GM12878 (cell line): ENCODE data around the gene SERINC1. TPM values are rescaled to one million over a fixed set of nuclear protein-coding genes. Genes with fewer than 3 reads are reported as not detected.

Source experiments
- ATAC-seq: fragments of 200-7000 bp; cut with Tn5 transposase; 3 replicates; pipeline ENCODE4 v1.9.1; 2020; ENCODE audit warnings: mild to moderate bottlenecking, moderate library complexity
- BruUV-seq: library from RNA; stranded (reverse); fragments of 400-500 nt; replicated peaks from 2 replicates; lab custom pipeline; 2021; lab: Mats Ljungman, UMichigan
- CTCF ChIA-PET: fragments of 300-600 bp; sonication (Branson Sonifier 250); formaldehyde crosslinking; extraction: SDS; loops from one replicate; lab custom pipeline; 2021; ENCODE audit warnings: inconsistent platforms; lab: Yijun Ruan, JAX
- POLR2A ChIA-PET: fragments of 350-600 bp; formaldehyde crosslinking; extraction: SDS; loops from one replicate; lab custom pipeline; 2021; ENCODE audit warnings: inconsistent platforms; lab: Charles Lee
- RAD21 ChIA-PET: fragments of 300-600 bp; sonication (Branson Sonifier 250); formaldehyde crosslinking; loops from one replicate; lab custom pipeline; 2023; ENCODE audit warnings: antibody characterized with exemption; ENCODE audit not compliant: unreplicated experiment; lab: Charles Lee
- SMC1A ChIA-PET: fragments of 300-600 bp; sonication (Branson Sonifier 250); formaldehyde crosslinking; loops from one replicate; lab custom pipeline; 2023; ENCODE audit not compliant: unreplicated experiment, uncharacterized antibody; lab: Charles Lee
- DNase-seq: peaks from one replicate; pipeline ENCODE4 v3.0.0-alpha.2; 2011; ENCODE audit warnings: low read depth, low spot score
- FAIRE-seq: peaks from 3 replicates; lab custom pipeline; 2011; peaks lifted over from hg19 to GRCh38; lab: Jason Lieb, UNC
- H2AFZ ChIP-seq: 2 replicates; pipeline ENCODE4 v1.6.0; 2011; ENCODE audit warnings: low read depth, low read length, control low read depth; ENCODE audit not compliant: control insufficient read depth
- H3K27ac ChIP-seq: 2 replicates; pipeline ENCODE4 v1.5.1; 2011; ENCODE audit warnings: control low read depth; ENCODE audit not compliant: control insufficient read depth, insufficient read depth
- H3K27me3 ChIP-seq, 2 experiments: replicated peaks in 1 of 2; 2 replicates each; pipeline versions ENCODE4 v1.6.0 to v1.6.1; 2011; ENCODE audit warnings: low read length in 1 of 2; ENCODE audit not compliant: control insufficient read depth in 2 of 2, insufficient read depth in 2 of 2
- H3K36me3 ChIP-seq, 2 experiments: 2 replicates each; pipeline ENCODE4 v1.5.1; 2011; ENCODE audit warnings: low read length in 1 of 2; ENCODE audit not compliant: control insufficient read depth in 2 of 2, insufficient read depth in 2 of 2
- H3K4me1 ChIP-seq: 2 replicates; pipeline ENCODE4 v1.6.1; 2011; ENCODE audit warnings: mild to moderate bottlenecking, low read length, moderate library complexity, mixed read lengths; ENCODE audit not compliant: control insufficient read depth, insufficient read depth
- H3K4me2 ChIP-seq: 2 replicates; pipeline ENCODE4 v1.6.0; 2011; ENCODE audit warnings: control low read depth; ENCODE audit not compliant: control insufficient read depth, insufficient read depth
- H3K4me3 ChIP-seq: fragments of 200-600 bp; sonication (generic); 2 replicates; pipeline ENCODE4 v1.5.1; 2016
- H3K79me2 ChIP-seq: 2 replicates; pipeline ENCODE4 v1.6.0; 2011; ENCODE audit warnings: low read length; ENCODE audit not compliant: control insufficient read depth, insufficient read depth
- H3K9ac ChIP-seq: 2 replicates; pipeline ENCODE4 v1.8.0; 2011; ENCODE audit warnings: low read length, control low read depth, mixed read lengths; ENCODE audit not compliant: control insufficient read depth, insufficient read depth
- H3K9me3 ChIP-seq: replicated peaks from 3 replicates; pipeline ENCODE4 v1.5.1; 2011; ENCODE audit warnings: mild to moderate bottlenecking, low read length; ENCODE audit not compliant: control insufficient read depth, insufficient read depth
- H4K20me1 ChIP-seq: 2 replicates; pipeline ENCODE4 v1.6.0; 2011; ENCODE audit not compliant: control insufficient read depth, insufficient read depth
- BCL3 ChIP-seq: IDR thresholded peaks from 2 replicates; pipeline ENCODE4 v1.6.1; 2011; ENCODE audit warnings: borderline replicate concordance, low read depth, mild to moderate bottlenecking, moderate library complexity, low read length; ENCODE audit not compliant: insufficient read depth, poor library complexity, severe bottlenecking
- CBX5 ChIP-seq: sonication (generic); IDR thresholded peaks from 2 replicates; pipeline ENCODE4 v1.6.1; 2016; ENCODE audit warnings: low read depth, moderate library complexity, mild to moderate bottlenecking, inconsistent platforms
- CHD4 ChIP-seq: fragments of 200-600 bp; sonication (generic); IDR thresholded peaks from 2 replicates; pipeline ENCODE4 v1.6.1; 2016; ENCODE audit warnings: mild to moderate bottlenecking
- CREM ChIP-seq: IDR thresholded peaks from 2 replicates; pipeline ENCODE4 v1.6.1; 2014; ENCODE audit warnings: antibody characterized with exemption, low read depth
- ELK1 ChIP-seq: IDR thresholded peaks from 2 replicates; pipeline ENCODE4 v1.6.1; 2012; ENCODE audit warnings: low read depth, low read length, improper control_type of control experiment
- PAX8 ChIP-seq: fragments of 450-650 bp; IDR thresholded peaks from 2 replicates; pipeline ENCODE4 v1.6.1; 2017; ENCODE audit warnings: mild to moderate bottlenecking, moderate library complexity
- SKIL ChIP-seq: fragments of 450-650 bp; IDR thresholded peaks from 2 replicates; pipeline ENCODE4 v1.6.1; 2017; ENCODE audit warnings: mild to moderate bottlenecking, low read depth, inconsistent platforms; ENCODE audit not compliant: poor library complexity, severe bottlenecking
- SMAD1 ChIP-seq: fragments of 450-650 bp; IDR thresholded peaks from 2 replicates; pipeline ENCODE4 v1.6.1; 2018; ENCODE audit warnings: mild to moderate bottlenecking, low read depth; ENCODE audit not compliant: partially characterized antibody
- SMARCA5 ChIP-seq: fragments of 450-650 bp; IDR thresholded peaks from 2 replicates; pipeline ENCODE4 v1.6.1; 2017; ENCODE audit warnings: mild to moderate bottlenecking
- ZNF217 ChIP-seq: fragments of 450-650 bp; IDR thresholded peaks from 2 replicates; pipeline ENCODE4 v1.6.1; 2017; ENCODE audit warnings: antibody characterized with exemption, mild to moderate bottlenecking
- ZSCAN29 ChIP-seq: fragments of 450-650 bp; IDR thresholded peaks from 2 replicates; pipeline ENCODE4 v1.6.1; 2017; ENCODE audit warnings: mild to moderate bottlenecking, moderate library complexity
- WGBS: methylation state at CpG from one replicate; pipeline ENCODE4 v1.1.6; 2016; ENCODE audit warnings: low lambda C conversion rate; ENCODE audit not compliant: insufficient replicate concordance, insufficient coverage; ENCODE audit errors: missing lambda C conversion rate; 5-methylcytosine and 5-hydroxymethylcytosine counted together
- in situ Hi-C: fragments of 300-500 bp; cut with MboI; formaldehyde crosslinking; loops from 9 replicates; pipeline ENCODE4 v1.14.3; 2018; ENCODE audit warnings: mixed read lengths
- intact Hi-C: fragments of 100-400 bp; cut with micrococcal nuclease; formaldehyde crosslinking; loops from one replicate; pipeline ENCODE4 v1.14.2; 2022; ENCODE audit not compliant: unreplicated experiment
- polyA plus RNA-seq, 11 experiments: library from polyadenylated mRNA; depleted of rRNA in 4 of 11; unstranded in 6 of 11; stranded (reverse) in 5 of 11; fragments of >200 nt; fragmentation: Nextera tagmentation in 4 of 11; fragmentation: Illumina TruSeq in 1 of 11; extraction: Ambion mirVana in 4 of 11; extraction: Trizol in 1 of 11; gene quantifications; 1 replicate in 1 of 11; 2 replicates in 10 of 11; pipeline versions ENCODE4 v1.2.1 to v1.2.3, GENCODE V29; 2011 to 2016; ENCODE audit warnings: inconsistent platforms in 2 of 11, missing spikeins in 2 of 11, low read depth in 1 of 11
- total RNA-seq, 4 experiments: library from RNA; depleted of rRNA in 3 of 4; stranded (reverse); fragments of >200 nt in 3 of 4; fragmentation: Illumina TruSeq in 1 of 4; extraction: Trizol in 1 of 4; gene quantifications; 2 replicates each; pipeline versions ENCODE4 v1.2.1 to v1.2.3, GENCODE V29; 2013 to 2021

Gene SERINC1
- total and polyA plus RNA-seq, 10 of the 15 experiments (the other 5 are each of a cell fraction or from before 2014, with no cell fraction given), result 18.5 to 45.7 (median 31.1) TPM

- Histone ChIP-seq H3K4me1 (no peaks in the 10 kb centered on the region; the same call in 1 of the 2 replicates), H2AFZ (no peak overlapping the region), H3K27me3 (no peaks in the 10 kb centered on the region), H3K36me3 (no peaks in the 10 kb centered on the region; a peak in 1 of 4 replicates), H4K20me1 (no peaks in the 10 kb centered on the region), H3K9me3 (no peaks in the 10 kb centered on the region), H3K4me3 (no peak overlapping the region), H3K9ac (no peak overlapping the region), H3K4me2 (no peak overlapping the region), H3K27ac (no peak overlapping the region), H3K79me2 (peaks cover 47% of the 10 kb centered on the region)
- ChIA-PET POLR2A (no interaction called here), SMC1A (interaction anchor here (1.0 to 1.6 kb wide), 4 partner anchors 8 to 126 kb away, joined by 3 to 7 read pairs (median 3); no protein-coding TSS in a partner anchor), RAD21 (no interaction called here), CTCF (interaction anchor here (1.6 kb wide), 1 partner anchor 126 kb away, joined by 8 read pairs; no protein-coding TSS in a partner anchor)
- 97% methylated on average over 2 of the region's 2 CpGs for WGBS
- intact Hi-C loops, result no loop called here
- in situ Hi-C loops, result no loop called here
- TF ChIP-seq BCL3, result no peak
- BruUV-seq, result no TSS peak
- no peak for FAIRE-seq
- no peak for ATAC-seq
- DNase-seq, result no peak
Observed at GRCh38 chr6:122404444-122404843, 67.2 kb downstream of the SERINC1 start.

GRCh38 chr6:122401104-122401503 is 70.5 kb downstream of the SERINC1 start:
- no peak for DNase-seq
- Histone ChIP-seq H3K4me3 (peak overlapping the region; percentile 93), H3K27ac (no peak overlapping the region), H3K4me2 (peak overlapping the region; percentile 89), H2AFZ (no peak overlapping the region), H3K4me1 (no peaks in the 10 kb centered on the region; the same call in none of the 2 replicates), H3K9ac (no peak overlapping the region), H3K27me3 (no peaks in the 10 kb centered on the region)
- in situ Hi-C loops, result no loop called here
- BruUV-seq, result no TSS peak
- RAD21 ChIA-PET, result interaction anchor here (1.5 kb wide), 1 partner anchor 12 kb away, joined by 6 read pairs; no protein-coding TSS in a partner anchor
- no peak for TF ChIP-seq CREM
- no peak for TF ChIP-seq PAX8
- TF ChIP-seq SMAD1, result no peak
- no peak for TF ChIP-seq ZSCAN29
- no peak for TF ChIP-seq ZNF217
- TF ChIP-seq ELK1, result no peak
- TF ChIP-seq CHD4, result no peak
- no peak for TF ChIP-seq CBX5
- TF ChIP-seq SMARCA5, result no peak
- TF ChIP-seq SKIL, result no peak
- TF ChIP-seq, all 136 proteins: peak for 0
- ChIA-PET POLR2A (interaction anchor here (1.1 kb wide), 1 partner anchor 70 kb away, joined by 3 read pairs; the partner anchor contains the start of gene SERINC1), SMC1A (interaction anchor here (0.6 to 1.4 kb wide), 6 partner anchors 11 to 182 kb away, joined by 3 to 7 read pairs (median 3); no protein-coding TSS in a partner anchor), CTCF (interaction anchor here (1.2 to 1.5 kb wide), 3 partner anchors 12 to 129 kb away, joined by 3 to 6 read pairs (median 5); no protein-coding TSS in a partner anchor)
- H3K79me2 ChIP-seq, result peaks cover 41% of the 10 kb centered on the region
- ATAC-seq, result no peak
- intact Hi-C loops, result no loop called here
- H4K20me1 ChIP-seq, result no peaks in the 10 kb centered on the region
- H3K9me3 ChIP-seq, result no peaks in the 10 kb centered on the region
- FAIRE-seq, result no peak
- WGBS, result 99% methylated on average over 4 of the region's 4 CpGs
- H3K36me3 ChIP-seq, result no peaks in the 10 kb centered on the region
